GM23338 (cell line): Measurements from ENCODE around the gene RYR3.

Experiments used
- CREB1 ChIP-seq: fragments of 250-450 bp; sonication (Bioruptor Pico); IDR thresholded peaks from 2 replicates; pipeline ENCODE4 v1.5.0; 2020; ENCODE audit warnings: low read depth, mild to moderate bottlenecking, moderate library complexity
- EZH2 ChIP-seq: fragments of 200-600 bp; sonication (generic); IDR thresholded peaks from one replicate; pipeline ENCODE4 v1.8.0; 2017; ENCODE audit warnings: antibody characterized with exemption, mild to moderate bottlenecking, low read depth; ENCODE audit not compliant: unreplicated experiment
- EZH2phosphoT487 ChIP-seq: fragments of 200-600 bp; sonication (generic); IDR thresholded peaks from one replicate; pipeline ENCODE4 v1.8.1; 2018; ENCODE audit warnings: antibody characterized with exemption; ENCODE audit not compliant: unreplicated experiment
- JUNB ChIP-seq: IDR thresholded peaks from one replicate; pipeline ENCODE4 v1.6.1; 2016; ENCODE audit warnings: antibody characterized with exemption; ENCODE audit not compliant: unreplicated experiment
- NANOG ChIP-seq: IDR thresholded peaks from 2 replicates; pipeline ENCODE4 v1.6.1; 2016; ENCODE audit warnings: antibody characterized with exemption, borderline replicate concordance
- POLR2AphosphoS5 ChIP-seq: IDR thresholded peaks from 2 replicates; pipeline ENCODE4 v1.6.1; 2016; ENCODE audit warnings: antibody characterized with exemption, low read depth
- ZNF114 ChIP-seq: fragments of 250-450 bp; sonication (Bioruptor Pico); IDR thresholded peaks from 2 replicates; pipeline ENCODE4 v1.5.0; 2020; ENCODE audit warnings: mild to moderate bottlenecking, moderate library complexity
- ZNF331 ChIP-seq: fragments of 250-450 bp; sonication (Bioruptor Pico); IDR thresholded peaks from 2 replicates; pipeline ENCODE4 v1.5.0; 2020; ENCODE audit warnings: low read depth, mild to moderate bottlenecking, moderate library complexity
- TF ChIP-seq, protein P1 (sequence below), 2 experiments: fragments of 200-600 bp in 1 of 2; sonication (generic) in 1 of 2; conservative IDR thresholded peaks; 2 replicates each; pipeline versions ENCODE4 v1.5.1 to v1.6.1; 2016 to 2017; ENCODE audit warnings: antibody characterized with exemption in 2 of 2, low read depth in 2 of 2, mild to moderate bottlenecking in 2 of 2, moderate library complexity in 1 of 2
- TF ChIP-seq, protein P2 (sequence below): IDR thresholded peaks from one replicate; pipeline ENCODE4 v1.6.1; 2018; ENCODE audit warnings: antibody characterized with exemption; ENCODE audit not compliant: unreplicated experiment

DNA sequence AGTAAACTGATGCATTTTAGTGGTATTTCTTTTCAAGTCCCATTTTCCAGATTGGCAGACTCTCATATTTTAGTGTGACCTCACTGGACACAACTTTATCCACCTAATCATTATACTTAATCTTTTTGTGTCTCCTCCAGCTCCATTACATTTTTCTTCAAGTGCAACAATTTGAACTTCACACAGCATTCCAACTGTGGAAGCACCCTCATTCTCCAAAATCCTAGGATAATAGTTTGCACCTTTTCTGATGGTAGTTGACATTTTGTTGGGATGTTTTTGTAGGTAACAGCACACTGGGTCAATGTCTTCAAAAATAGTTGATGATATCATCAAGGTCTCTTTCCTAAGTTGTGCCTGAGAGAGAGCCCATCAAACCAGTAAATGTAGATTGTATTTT lies 123.1 kb downstream of the RYR3 start:
- TF ChIP-seq NANOG (no peak), POLR2AphosphoS5 (no peak), ZNF114 (CRISPR knock-in tag) (no peak), EZH2phosphoT487 (no peak), EZH2 (no peak), CREB1 (no peak), JUNB (no peak), ZNF331 (CRISPR knock-in tag) (no peak)
- TF ChIP-seq, protein P1, sequence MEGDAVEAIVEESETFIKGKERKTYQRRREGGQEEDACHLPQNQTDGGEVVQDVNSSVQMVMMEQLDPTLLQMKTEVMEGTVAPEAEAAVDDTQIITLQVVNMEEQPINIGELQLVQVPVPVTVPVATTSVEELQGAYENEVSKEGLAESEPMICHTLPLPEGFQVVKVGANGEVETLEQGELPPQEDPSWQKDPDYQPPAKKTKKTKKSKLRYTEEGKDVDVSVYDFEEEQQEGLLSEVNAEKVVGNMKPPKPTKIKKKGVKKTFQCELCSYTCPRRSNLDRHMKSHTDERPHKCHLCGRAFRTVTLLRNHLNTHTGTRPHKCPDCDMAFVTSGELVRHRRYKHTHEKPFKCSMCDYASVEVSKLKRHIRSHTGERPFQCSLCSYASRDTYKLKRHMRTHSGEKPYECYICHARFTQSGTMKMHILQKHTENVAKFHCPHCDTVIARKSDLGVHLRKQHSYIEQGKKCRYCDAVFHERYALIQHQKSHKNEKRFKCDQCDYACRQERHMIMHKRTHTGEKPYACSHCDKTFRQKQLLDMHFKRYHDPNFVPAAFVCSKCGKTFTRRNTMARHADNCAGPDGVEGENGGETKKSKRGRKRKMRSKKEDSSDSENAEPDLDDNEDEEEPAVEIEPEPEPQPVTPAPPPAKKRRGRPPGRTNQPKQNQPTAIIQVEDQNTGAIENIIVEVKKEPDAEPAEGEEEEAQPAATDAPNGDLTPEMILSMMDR (conservative IDR thresholded peaks at IDR 0.05; ENCODE audit: low read depth in 2 of 2), result no peak
- TF ChIP-seq, protein P2, sequence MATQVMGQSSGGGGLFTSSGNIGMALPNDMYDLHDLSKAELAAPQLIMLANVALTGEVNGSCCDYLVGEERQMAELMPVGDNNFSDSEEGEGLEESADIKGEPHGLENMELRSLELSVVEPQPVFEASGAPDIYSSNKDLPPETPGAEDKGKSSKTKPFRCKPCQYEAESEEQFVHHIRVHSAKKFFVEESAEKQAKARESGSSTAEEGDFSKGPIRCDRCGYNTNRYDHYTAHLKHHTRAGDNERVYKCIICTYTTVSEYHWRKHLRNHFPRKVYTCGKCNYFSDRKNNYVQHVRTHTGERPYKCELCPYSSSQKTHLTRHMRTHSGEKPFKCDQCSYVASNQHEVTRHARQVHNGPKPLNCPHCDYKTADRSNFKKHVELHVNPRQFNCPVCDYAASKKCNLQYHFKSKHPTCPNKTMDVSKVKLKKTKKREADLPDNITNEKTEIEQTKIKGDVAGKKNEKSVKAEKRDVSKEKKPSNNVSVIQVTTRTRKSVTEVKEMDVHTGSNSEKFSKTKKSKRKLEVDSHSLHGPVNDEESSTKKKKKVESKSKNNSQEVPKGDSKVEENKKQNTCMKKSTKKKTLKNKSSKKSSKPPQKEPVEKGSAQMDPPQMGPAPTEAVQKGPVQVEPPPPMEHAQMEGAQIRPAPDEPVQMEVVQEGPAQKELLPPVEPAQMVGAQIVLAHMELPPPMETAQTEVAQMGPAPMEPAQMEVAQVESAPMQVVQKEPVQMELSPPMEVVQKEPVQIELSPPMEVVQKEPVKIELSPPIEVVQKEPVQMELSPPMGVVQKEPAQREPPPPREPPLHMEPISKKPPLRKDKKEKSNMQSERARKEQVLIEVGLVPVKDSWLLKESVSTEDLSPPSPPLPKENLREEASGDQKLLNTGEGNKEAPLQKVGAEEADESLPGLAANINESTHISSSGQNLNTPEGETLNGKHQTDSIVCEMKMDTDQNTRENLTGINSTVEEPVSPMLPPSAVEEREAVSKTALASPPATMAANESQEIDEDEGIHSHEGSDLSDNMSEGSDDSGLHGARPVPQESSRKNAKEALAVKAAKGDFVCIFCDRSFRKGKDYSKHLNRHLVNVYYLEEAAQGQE, result no peak
